Right lobe of liver (tissue), 4 donors: ENCODE data around the gene TPM4.

Experiments used
- CTCF ChIP-seq, 4 donors: fragments of 200-600 bp in 3 of 4; fragments of 450-650 bp in 1 of 4; IDR thresholded peaks; one replicate each; pipeline versions ENCODE4 v1.5.1 to v1.8.0; 2016 to 2022; ENCODE audit warnings: antibody characterized with exemption in 4 of 4, mild to moderate bottlenecking in 2 of 4
- POLR2A ChIP-seq: fragments of 450-650 bp; IDR thresholded peaks from one replicate; pipeline ENCODE4 v1.6.1; 2017; ENCODE audit warnings: antibody characterized with exemption, mild to moderate bottlenecking
- donor health status: DM: no; HTN: no; CAD: no.
- donor health status: DM: no; HTN: no; CAD: no.
- donor health status: DM: no; HTN: yes; CAD: no.

GRCh38 chr19:16127080-16127479 is 50.8 kb downstream of the TPM4 start:
- TF ChIP-seq CTCF (IDR thresholded peaks at IDR 0.05) (no peak), POLR2A (no peak)
